ENCODE measurements around the gene PDIA5. TPM values are rescaled to one million over a fixed set of nuclear protein-coding genes. Genes with fewer than 3 reads are reported as not detected.

Gene PDIA5
- total RNA-seq, 1 experiment from 2014 or later = 24.3 TPM

DNA sequence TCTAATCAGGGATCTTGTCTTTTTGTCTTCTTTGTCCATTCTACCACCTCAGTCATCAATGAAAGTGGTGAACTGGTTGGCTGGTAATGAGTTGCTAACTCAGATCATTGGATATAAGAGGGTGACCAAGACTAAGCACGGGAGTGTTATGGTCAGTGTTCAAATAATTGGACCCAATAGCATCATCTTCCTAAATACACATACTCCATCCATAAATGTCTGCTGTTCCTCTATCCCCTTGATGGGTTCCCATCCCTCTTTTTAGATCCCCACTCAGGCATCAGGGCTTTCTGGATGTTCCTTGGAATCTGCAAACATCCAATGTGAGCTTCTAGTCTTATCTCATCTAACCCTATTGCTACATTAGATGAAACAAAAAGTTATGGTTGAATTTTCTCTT lies 42.8 kb upstream of the PDIA5 start:
- no CpG with 5 or more reads among the region's 1 CpG for WGBS (ENCODE audit: extremely low coverage, insufficient read length, low lambda C conversion rate)
- no peak overlapping the region for H3K4ac ChIP-seq (ENCODE audit: low read depth, low read length)

More for the DNA sequence above, 42.8 kb upstream of the PDIA5 start:
- Mint-ChIP-seq H3K27me3 (ENCODE audit: low read depth) (peaks cover 57% of the 10 kb centered on the region), H3K4me3 (no peak overlapping the region), H3K27ac (no peak overlapping the region), H3K4me1 (peaks cover 48 to 69% of the 10 kb centered on the region in 2 experiments), H3K9me3 (no peaks in the 10 kb centered on the region; a peak in 1 of 5 replicates), H3K36me3 (ENCODE audit: insufficient read depth in 1 of 3, low read depth in 3 of 3) (peaks cover 0 to 6% (median 0%) of the 10 kb centered on the region in 3 experiments; a peak in 3 of 7 replicates)
- H3K4me2 ChIP-seq (ENCODE audit: insufficient read depth, insufficient read length, low read length) = no peak overlapping the region
- TF ChIP-seq, protein P1, sequence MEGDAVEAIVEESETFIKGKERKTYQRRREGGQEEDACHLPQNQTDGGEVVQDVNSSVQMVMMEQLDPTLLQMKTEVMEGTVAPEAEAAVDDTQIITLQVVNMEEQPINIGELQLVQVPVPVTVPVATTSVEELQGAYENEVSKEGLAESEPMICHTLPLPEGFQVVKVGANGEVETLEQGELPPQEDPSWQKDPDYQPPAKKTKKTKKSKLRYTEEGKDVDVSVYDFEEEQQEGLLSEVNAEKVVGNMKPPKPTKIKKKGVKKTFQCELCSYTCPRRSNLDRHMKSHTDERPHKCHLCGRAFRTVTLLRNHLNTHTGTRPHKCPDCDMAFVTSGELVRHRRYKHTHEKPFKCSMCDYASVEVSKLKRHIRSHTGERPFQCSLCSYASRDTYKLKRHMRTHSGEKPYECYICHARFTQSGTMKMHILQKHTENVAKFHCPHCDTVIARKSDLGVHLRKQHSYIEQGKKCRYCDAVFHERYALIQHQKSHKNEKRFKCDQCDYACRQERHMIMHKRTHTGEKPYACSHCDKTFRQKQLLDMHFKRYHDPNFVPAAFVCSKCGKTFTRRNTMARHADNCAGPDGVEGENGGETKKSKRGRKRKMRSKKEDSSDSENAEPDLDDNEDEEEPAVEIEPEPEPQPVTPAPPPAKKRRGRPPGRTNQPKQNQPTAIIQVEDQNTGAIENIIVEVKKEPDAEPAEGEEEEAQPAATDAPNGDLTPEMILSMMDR (conservative IDR thresholded peaks at IDR 0.05) = no peak
- no peak overlapping the region for H2BK20ac ChIP-seq (ENCODE audit: low read depth, low read length, poor library complexity, severe bottlenecking)
- no peaks in the 10 kb centered on the region for H4K20me1 ChIP-seq (ENCODE audit: control insufficient read depth, insufficient read depth, insufficient read length)
- H2BK12ac ChIP-seq (ENCODE audit: insufficient read length, low read depth, low read length) = no peak overlapping the region
- H3K79me1 ChIP-seq (ENCODE audit: insufficient read depth, low read depth, low read length, poor library complexity, severe bottlenecking) = no peaks in the 10 kb centered on the region
- no peak for DNase-seq
- no peak overlapping the region for H2AK5ac ChIP-seq (ENCODE audit: insufficient read length, low read length)
- H3K27me3 ChIP-seq (ENCODE audit: insufficient read depth, low read length) = peaks cover 7% of the 10 kb centered on the region; the same call in 1 of the 2 replicates
- no peaks in the 10 kb centered on the region for H3K9me3 ChIP-seq (ENCODE audit: control insufficient read depth, low read depth, low read length)
- H4K5ac ChIP-seq (ENCODE audit: insufficient read length, low read depth, low read length) = no peak overlapping the region
- no peak overlapping the region for H3K9ac ChIP-seq (ENCODE audit: extremely low read depth, insufficient read length, low read length)
- no peak overlapping the region for H4K8ac ChIP-seq (replicated peaks; ENCODE audit: insufficient read length, low read depth, low read length)
- H3K4me1 ChIP-seq (ENCODE audit: insufficient read depth, low read length) = peaks cover 22% of the 10 kb centered on the region; the same call in 1 of the 2 replicates
- H2AFZ ChIP-seq (ENCODE audit: low read length) = no peak overlapping the region
- no peak overlapping the region for H3K23ac ChIP-seq (ENCODE audit: insufficient read length, low read depth, low read length)
- H3K18ac ChIP-seq (ENCODE audit: insufficient read length, low read depth, low read length) = no peak overlapping the region
- no peak overlapping the region for H2BK15ac ChIP-seq (ENCODE audit: low read depth, low read length)
- H3K56ac ChIP-seq (ENCODE audit: insufficient read length, low read depth, low read length) = no peak overlapping the region
- peaks cover 23% of the 10 kb centered on the region for H3K23me2 ChIP-seq (ENCODE audit: insufficient read length, low read depth, low read length, poor library complexity, severe bottlenecking)
- no peak overlapping the region for H3K27ac ChIP-seq (ENCODE audit: insufficient read length, low read depth, low read length)
- H2BK120ac ChIP-seq (ENCODE audit: low read depth, low read length, poor library complexity, severe bottlenecking) = no peak overlapping the region
- no peaks in the 10 kb centered on the region for H3K79me2 ChIP-seq (ENCODE audit: insufficient read depth, low read length)
- no peak overlapping the region for H3T11ph ChIP-seq (ENCODE audit: low read length)
- no peak overlapping the region for H2BK5ac ChIP-seq (ENCODE audit: insufficient read length, low read length)
- H3K14ac ChIP-seq (ENCODE audit: insufficient read depth, low read length) = no peak overlapping the region
- no peak overlapping the region for H4K91ac ChIP-seq (ENCODE audit: insufficient read length, low read depth, low read length)

All from H9 (cell line).